Ishikawa (cell line): ENCODE results near the gene GVQW3.

Experiments
- CEBPB ChIP-seq: IDR thresholded peaks from 2 replicates; pipeline ENCODE4 v1.6.1; 2012
- CREB1 ChIP-seq: IDR thresholded peaks from 2 replicates; pipeline ENCODE4 v1.6.1; 2012; ENCODE audit warnings: low read depth
- EGR1 ChIP-seq: IDR thresholded peaks from 2 replicates; pipeline ENCODE4 v1.6.1; 2012
- EP300 ChIP-seq: IDR thresholded peaks from 2 replicates; pipeline ENCODE4 v1.6.1; 2012; ENCODE audit warnings: borderline replicate concordance
- FOXM1 ChIP-seq: IDR thresholded peaks from 2 replicates; pipeline ENCODE4 v1.6.1; 2012; ENCODE audit warnings: low read depth, borderline replicate concordance
- MAX ChIP-seq: IDR thresholded peaks from 2 replicates; pipeline ENCODE4 v1.6.1; 2012
- NFIC ChIP-seq: IDR thresholded peaks from 2 replicates; pipeline ENCODE4 v1.6.1; 2012
- RAD21 ChIP-seq: IDR thresholded peaks from 2 replicates; pipeline ENCODE4 v1.6.1; 2012; ENCODE audit warnings: low read depth
- REST ChIP-seq: IDR thresholded peaks from 2 replicates; pipeline ENCODE4 v1.6.1; 2012; ENCODE audit warnings: low read depth, mild to moderate bottlenecking
- TEAD4 ChIP-seq: IDR thresholded peaks from 2 replicates; pipeline ENCODE4 v1.6.1; 2012
- USF1 ChIP-seq: IDR thresholded peaks from 2 replicates; pipeline ENCODE4 v1.6.1; 2012
- YY1 ChIP-seq: IDR thresholded peaks from 2 replicates; pipeline ENCODE4 v1.6.1; 2012; ENCODE audit warnings: low read depth
- ZBTB7A ChIP-seq: IDR thresholded peaks from 2 replicates; pipeline ENCODE4 v1.6.1; 2012; ENCODE audit warnings: low read depth

Gene GVQW3

GRCh38 chr11:76397383-76397782 lies 16.3 kb downstream of the GVQW3 start:
- TF ChIP-seq TEAD4 = no peak
- no peak for TF ChIP-seq EP300
- no peak for TF ChIP-seq CEBPB
- TF ChIP-seq REST = no peak
- TF ChIP-seq NFIC = no peak
- TF ChIP-seq FOXM1 = no peak
- TF ChIP-seq MAX = no peak
- no peak for TF ChIP-seq RAD21
- no peak for TF ChIP-seq YY1
- TF ChIP-seq USF1 = no peak
- TF ChIP-seq CREB1 = no peak
- no peak for TF ChIP-seq ZBTB7A
- no peak for TF ChIP-seq EGR1

GRCh38 chr11:76400967-76401366 lies 19.8 kb downstream of the GVQW3 start:
- no peak for TF ChIP-seq RAD21
- no peak for TF ChIP-seq MAX
- TF ChIP-seq ZBTB7A = no peak

- no peak for TF ChIP-seq USF1
Measured at GRCh38 chr11:76406359-76406758, 25.2 kb downstream of the GVQW3 start.

GRCh38 chr11:76408171-76408965 lies 27.2 kb downstream of the GVQW3 start:
- TF ChIP-seq RAD21 (no peak), YY1 (no peak), FOXM1 (no peak)

- TF ChIP-seq USF1 (no peak), CREB1 (no peak), EGR1 (no peak), YY1 (no peak), CEBPB (no peak), NFIC (no peak)
Measured at GRCh38 chr11:76410851-76411357, 29.8 kb downstream of the GVQW3 start.

- no peak for TF ChIP-seq MAX
- no peak for TF ChIP-seq ZBTB7A
- no peak for TF ChIP-seq EP300
- TF ChIP-seq RAD21 = no peak; the same call in 1 of the 2 replicates
- no peak for TF ChIP-seq TEAD4
- no peak for TF ChIP-seq YY1
- TF ChIP-seq CREB1 = no peak
- TF ChIP-seq FOXM1 = no peak
- TF ChIP-seq NFIC = no peak
- no peak for TF ChIP-seq REST
Measured at GRCh38 chr11:76415073-76415472, 34.0 kb downstream of the GVQW3 start.
